ENCODE results near the gene IQGAP2.

DNA sequence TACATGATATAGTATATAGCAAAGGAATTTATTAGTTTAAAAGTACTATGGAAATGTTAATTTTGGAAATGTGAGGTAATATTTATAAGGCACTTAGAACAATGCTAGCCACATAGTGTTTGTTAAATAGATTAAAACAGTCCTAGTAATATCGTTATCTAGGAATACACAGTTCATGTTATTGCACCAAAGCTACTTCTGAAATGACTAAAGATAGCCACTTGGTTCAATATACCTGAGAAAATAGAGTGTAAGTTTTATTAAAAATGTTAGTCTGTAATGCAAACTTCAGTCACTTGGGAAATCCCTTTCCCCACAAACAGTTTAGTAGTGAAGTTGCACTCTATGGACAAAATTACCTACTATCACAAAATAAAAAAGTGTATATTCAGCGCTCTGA, 297.5 kb downstream of the IQGAP2 start:
- TF ChIP-seq, protein P1, sequence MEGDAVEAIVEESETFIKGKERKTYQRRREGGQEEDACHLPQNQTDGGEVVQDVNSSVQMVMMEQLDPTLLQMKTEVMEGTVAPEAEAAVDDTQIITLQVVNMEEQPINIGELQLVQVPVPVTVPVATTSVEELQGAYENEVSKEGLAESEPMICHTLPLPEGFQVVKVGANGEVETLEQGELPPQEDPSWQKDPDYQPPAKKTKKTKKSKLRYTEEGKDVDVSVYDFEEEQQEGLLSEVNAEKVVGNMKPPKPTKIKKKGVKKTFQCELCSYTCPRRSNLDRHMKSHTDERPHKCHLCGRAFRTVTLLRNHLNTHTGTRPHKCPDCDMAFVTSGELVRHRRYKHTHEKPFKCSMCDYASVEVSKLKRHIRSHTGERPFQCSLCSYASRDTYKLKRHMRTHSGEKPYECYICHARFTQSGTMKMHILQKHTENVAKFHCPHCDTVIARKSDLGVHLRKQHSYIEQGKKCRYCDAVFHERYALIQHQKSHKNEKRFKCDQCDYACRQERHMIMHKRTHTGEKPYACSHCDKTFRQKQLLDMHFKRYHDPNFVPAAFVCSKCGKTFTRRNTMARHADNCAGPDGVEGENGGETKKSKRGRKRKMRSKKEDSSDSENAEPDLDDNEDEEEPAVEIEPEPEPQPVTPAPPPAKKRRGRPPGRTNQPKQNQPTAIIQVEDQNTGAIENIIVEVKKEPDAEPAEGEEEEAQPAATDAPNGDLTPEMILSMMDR (IDR thresholded peaks at IDR 0.05), result no peak
- TF ChIP-seq POLR2A (IDR thresholded peaks at IDR 0.05), result no peak

Measured in right lobe of liver (tissue), 4 donors.